ENCODE data around the gene TNNI2.

TNNI2 gene

DNA sequence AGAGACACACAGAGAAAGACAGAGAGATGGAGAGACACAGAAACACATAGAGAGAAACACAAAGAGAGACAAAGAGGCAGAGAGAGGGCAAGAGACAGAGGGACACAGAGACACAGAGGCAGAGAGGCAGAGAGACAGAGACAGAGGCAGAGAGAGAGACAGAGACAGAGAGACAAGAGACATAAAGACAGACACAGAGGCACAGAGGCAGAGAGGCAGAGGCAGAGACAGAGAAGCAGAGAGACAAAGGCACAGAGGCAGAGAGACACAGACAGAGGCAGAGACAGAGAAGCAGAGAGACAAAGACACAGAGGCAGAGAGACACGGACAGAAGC lies 6.3 kb downstream of the TNNI2 start:
- no peak for DNase-seq (ENCODE audit: low read depth)
- no peak overlapping the region for H3K4me3 ChIP-seq (ENCODE audit: low read length)

DNA sequence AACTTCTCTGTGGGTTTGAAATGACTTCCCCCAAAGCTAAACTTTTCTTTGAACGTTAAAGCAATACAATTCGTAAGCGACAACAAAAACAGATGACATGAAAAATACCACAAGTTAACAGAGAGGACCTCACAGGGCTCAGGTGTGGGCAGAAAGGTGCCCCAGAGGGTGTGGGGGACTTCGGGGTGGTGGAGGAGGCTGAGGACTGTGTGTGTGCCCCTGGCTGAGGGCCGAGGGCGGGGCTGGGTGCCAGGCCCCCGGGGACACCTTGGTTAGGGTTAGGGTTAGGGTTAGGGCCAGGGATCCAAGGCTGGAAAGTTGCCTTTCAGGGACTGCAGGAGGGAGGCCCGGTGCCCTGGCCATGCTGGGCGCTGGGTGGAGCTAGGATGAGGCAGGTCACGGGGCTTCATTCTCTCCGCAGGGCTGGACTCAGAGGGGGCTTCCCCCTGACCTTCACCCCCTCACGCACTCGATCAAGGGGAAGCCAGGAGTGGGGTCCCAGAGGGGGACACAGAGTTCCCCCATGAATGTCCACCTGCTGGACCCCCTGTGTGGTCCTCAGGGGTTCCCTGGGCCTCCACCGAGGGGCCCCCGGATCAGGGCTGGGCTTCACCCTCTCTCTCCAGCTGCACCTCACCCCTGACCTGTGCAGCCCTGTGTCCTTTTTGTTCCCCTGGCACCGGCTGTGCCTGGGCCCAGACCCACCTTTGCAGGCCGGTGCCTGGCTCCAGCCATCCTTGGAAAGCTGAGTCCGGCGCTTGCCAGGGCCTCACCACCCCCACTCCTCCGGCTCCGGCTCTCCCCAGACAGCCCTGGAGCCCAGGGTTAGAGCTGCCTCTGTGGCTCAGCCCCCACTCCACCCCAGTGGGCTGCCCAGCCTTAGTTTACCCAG lies 7.0 kb downstream of the TNNI2 start:
- TF ChIP-seq, protein P1, sequence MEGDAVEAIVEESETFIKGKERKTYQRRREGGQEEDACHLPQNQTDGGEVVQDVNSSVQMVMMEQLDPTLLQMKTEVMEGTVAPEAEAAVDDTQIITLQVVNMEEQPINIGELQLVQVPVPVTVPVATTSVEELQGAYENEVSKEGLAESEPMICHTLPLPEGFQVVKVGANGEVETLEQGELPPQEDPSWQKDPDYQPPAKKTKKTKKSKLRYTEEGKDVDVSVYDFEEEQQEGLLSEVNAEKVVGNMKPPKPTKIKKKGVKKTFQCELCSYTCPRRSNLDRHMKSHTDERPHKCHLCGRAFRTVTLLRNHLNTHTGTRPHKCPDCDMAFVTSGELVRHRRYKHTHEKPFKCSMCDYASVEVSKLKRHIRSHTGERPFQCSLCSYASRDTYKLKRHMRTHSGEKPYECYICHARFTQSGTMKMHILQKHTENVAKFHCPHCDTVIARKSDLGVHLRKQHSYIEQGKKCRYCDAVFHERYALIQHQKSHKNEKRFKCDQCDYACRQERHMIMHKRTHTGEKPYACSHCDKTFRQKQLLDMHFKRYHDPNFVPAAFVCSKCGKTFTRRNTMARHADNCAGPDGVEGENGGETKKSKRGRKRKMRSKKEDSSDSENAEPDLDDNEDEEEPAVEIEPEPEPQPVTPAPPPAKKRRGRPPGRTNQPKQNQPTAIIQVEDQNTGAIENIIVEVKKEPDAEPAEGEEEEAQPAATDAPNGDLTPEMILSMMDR (conservative IDR thresholded peaks at IDR 0.05; ENCODE audit: low read depth, low read length) = no peak
- H3K4me3 ChIP-seq (ENCODE audit: low read length) = no peak overlapping the region
- DNase-seq (ENCODE audit: low read depth) = no peak

More for the DNA sequence above, 6.3 kb downstream of the TNNI2 start:
- TF ChIP-seq, protein P1 (conservative IDR thresholded peaks at IDR 0.05; ENCODE audit: low read depth, low read length) = no peak

DNA sequence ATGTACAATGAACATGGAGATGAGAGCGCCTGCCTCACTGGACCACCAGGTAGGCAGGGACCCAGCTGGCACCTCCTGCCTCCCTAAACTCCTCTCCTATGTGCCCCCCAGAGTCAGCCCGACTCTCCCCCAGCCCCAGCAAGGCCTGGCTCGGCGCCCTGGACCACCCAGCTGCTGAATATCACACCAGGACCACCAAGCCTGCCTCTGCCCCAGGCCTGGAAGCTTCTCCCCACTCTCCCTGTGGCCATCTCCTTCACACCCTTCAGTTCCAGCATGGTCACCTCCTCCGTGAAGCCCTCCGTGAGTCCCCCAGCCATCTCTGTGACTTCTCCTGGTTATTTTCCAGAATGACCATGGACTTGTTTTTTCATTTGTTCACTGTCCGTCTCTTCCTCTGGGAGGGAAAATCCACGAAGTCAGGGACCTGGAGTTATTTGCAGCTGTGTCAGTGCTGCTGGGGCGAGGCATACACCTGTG lies 7.7 kb downstream of the TNNI2 start:
- DNase-seq (ENCODE audit: low read depth) = no peak
- H3K4me3 ChIP-seq (ENCODE audit: low read length) = no peak overlapping the region
- TF ChIP-seq, protein P1 (conservative IDR thresholded peaks at IDR 0.05; ENCODE audit: low read depth, low read length) = no peak

DNA sequence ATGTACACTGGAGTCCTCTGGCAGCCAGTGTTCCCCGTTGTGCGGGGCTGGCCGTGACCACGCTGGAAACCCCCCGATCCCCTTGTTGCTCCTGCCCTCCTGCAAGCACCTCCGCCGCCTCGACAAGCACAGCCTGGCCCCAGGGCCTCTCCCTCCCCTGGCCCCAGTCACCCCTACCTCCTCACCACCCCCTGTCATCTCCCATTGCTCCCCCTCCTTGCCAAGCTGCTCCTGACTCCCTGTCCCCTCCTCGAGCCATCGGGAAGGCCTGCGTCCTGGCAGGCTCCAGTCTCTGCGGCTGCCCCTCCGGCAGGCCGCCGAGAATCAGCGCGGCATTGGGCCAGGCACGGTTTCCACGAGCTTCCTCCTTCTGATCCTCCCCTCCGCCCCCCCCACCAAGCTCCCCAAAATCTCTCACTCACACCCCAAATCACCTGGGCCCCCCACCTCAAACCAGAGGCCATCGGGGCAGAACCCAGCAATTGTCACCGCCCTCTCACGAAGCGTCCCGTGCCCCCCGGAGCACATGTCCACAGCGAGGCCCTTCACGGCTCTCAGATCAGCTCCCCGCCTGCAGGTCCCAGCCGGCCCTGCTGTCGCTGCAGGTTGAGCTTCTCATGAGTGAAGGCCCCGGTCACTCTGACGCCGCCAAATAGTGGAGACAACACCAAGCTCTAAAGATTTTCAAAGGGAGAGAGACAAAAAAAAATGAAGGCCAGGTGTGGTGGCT lies 8.4 kb downstream of the TNNI2 start:
- TF ChIP-seq, protein P1 (conservative IDR thresholded peaks at IDR 0.05; ENCODE audit: low read depth, low read length) = no peak
- no peak overlapping the region for H3K4me3 ChIP-seq (ENCODE audit: low read length)
- no peak for DNase-seq (ENCODE audit: low read depth)

DNA sequence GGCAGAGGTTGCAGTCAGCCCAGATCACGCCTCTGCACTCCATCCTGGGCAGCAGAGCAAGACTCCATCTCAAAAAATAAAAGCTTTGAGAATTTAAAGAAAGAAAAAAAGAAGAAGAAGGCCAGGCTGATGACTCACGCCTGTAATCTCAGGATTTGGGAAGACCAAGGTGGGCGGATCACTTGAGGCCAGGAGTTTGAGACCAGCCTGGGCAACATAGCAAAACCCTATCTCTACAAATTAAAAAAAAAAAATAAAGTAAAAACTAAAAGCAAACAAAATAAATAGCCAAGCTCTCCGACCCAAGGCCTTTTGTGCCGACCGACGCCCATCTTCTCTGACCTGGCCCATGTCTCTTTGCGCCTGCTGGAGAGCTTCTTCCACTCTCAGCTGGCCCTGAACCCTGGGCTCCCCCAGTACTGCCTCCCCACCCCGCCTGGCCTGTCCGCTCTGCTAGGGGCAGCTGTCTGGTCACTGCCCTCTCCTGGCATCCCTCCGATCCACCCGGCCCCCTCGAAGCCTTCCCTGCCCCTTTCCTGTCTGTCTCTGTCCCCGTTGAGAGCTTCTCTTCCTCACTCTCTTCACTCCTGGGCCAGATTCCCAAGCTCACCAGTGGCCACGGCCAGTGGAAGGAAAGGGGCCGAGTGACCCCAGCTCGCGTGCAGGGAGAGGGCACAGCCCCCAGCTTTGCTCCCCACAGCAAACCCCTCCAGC lies 9.3 kb downstream of the TNNI2 start:
- no peak overlapping the region for H3K4me3 ChIP-seq (ENCODE audit: low read length)
- DNase-seq (ENCODE audit: low read depth) = no peak
- TF ChIP-seq, protein P1 (conservative IDR thresholded peaks at IDR 0.05; ENCODE audit: low read depth, low read length) = no peak

DNA sequence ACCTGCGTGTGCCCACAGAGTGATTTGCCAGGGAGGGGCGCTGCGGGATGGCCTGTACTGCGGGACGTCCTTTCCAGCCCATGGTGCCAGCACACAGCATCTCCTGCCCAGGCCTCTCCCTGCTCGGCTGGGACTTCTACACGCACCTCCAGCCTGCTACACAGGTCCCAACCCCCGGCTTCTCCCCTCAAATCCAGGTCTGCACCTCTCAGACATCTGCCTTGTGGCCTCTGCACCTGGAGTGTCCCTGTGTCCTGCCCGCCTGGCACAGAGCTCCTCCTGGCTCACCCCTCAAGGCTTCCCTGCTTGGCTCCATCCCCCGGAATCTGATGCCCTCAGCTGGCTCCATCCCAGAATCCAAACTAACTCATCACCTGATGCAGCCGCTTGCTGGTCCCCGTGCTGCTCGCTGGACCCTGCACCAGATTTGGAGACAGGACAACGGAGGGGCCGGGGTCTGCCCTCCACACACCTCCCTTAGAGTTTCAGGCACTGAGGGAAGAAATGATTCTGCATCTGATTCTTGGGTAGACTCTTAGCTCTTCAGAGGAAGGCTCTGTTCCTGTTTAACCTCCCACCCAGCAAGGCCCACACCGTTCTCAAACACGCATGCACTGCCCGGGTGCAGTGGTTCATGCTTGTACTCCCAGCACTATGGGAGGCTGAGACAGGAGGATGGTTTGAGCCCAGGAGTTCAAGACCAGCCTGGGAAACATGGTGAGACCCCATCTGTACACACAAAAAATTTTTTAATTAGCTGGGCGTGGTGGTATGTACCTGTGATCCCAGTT lies 10.1 kb downstream of the TNNI2 start:
- no peak for DNase-seq (ENCODE audit: low read depth)
- TF ChIP-seq, protein P1 (conservative IDR thresholded peaks at IDR 0.05; ENCODE audit: low read depth, low read length) = no peak
- H3K4me3 ChIP-seq (ENCODE audit: low read length) = no peak overlapping the region
